ENCODE results near the gene NDUFS5. TPM values are rescaled to one million over a fixed set of nuclear protein-coding genes. Genes with fewer than 3 reads are reported as not detected.

NDUFS5 gene
- total RNA-seq, 1 experiment from 2014 or later: 367 TPM

DNA sequence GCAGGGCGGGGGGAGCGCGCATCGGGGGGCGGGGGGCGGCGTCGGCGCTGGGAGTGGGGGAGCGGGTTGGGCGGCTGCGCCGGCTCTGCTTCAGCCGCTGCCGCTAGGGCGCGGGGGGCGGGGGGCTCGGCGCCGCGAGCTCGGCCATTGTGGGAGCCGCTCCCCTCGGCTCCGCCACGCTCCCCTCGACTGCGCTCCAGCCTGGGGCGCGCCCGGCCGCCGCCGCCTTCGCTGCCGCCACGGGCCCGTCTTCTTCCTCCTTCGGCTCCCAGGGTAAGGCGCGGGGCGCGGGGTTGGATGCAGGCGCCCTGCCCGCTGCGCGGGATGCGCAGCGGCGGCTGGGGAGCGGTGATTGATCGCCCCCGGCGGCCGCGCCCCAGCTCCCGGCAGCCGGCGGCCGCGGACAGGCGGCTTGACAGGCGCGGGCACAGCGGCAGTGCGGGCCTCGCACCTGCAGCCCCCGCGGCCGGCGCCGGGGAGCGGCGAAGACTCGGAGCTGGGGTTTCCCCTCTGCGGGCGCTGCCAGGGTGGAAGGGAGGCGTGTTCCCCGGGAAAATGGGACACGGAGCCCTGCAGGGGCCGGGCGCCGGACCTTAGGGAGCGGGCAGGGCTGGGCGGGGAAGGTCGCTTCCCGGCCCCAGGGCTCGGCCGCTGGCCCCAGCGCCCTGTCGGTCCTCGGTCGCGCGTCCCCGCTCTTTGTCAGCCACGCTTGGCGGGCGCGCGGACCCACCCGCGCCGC is 55.3 kb downstream of the NDUFS5 start:
- H3K56ac ChIP-seq (ENCODE audit: insufficient read length, low read depth, low read length): no peak overlapping the region
- H3K23me2 ChIP-seq (ENCODE audit: insufficient read length, low read depth, low read length, poor library complexity, severe bottlenecking): peaks cover 4% of the 10 kb centered on the region
- no peak overlapping the region for H4K91ac ChIP-seq (ENCODE audit: insufficient read length, low read depth, low read length)
- Mint-ChIP-seq H3K4me3 (peak overlapping the region in 1 of 2 experiments; percentile 52; a peak in 3 of 5 replicates), H3K27me3 (ENCODE audit: low read depth) (peaks cover 58% of the 10 kb centered on the region), H3K36me3 (ENCODE audit: insufficient read depth in 1 of 3, low read depth in 3 of 3) (no peaks in the 10 kb centered on the region), H3K27ac (no peak overlapping the region), H3K9me3 (no peaks in the 10 kb centered on the region; a peak in 1 of 5 replicates), H3K4me1 (peaks cover 9 to 10% of the 10 kb centered on the region in 2 experiments)
- H2BK5ac ChIP-seq (ENCODE audit: insufficient read length, low read length): no peak overlapping the region
- H3K4me1 ChIP-seq (ENCODE audit: insufficient read depth, low read length): no peaks in the 10 kb centered on the region
- no peak overlapping the region for H2BK20ac ChIP-seq (ENCODE audit: low read depth, low read length, poor library complexity, severe bottlenecking)
- H3K9me3 ChIP-seq (ENCODE audit: control insufficient read depth, low read depth, low read length): no peaks in the 10 kb centered on the region
- no peak overlapping the region for H4K5ac ChIP-seq (ENCODE audit: insufficient read length, low read depth, low read length)
- no peak overlapping the region for H3K27ac ChIP-seq (ENCODE audit: insufficient read length, low read depth, low read length)
- H3T11ph ChIP-seq (ENCODE audit: low read length): no peak overlapping the region
- no peak overlapping the region for H4K8ac ChIP-seq (replicated peaks; ENCODE audit: insufficient read length, low read depth, low read length)
- peak overlapping the region; percentile 29 for H3K4me2 ChIP-seq (ENCODE audit: insufficient read depth, insufficient read length, low read length)
- no peaks in the 10 kb centered on the region for H4K20me1 ChIP-seq (ENCODE audit: control insufficient read depth, insufficient read depth, insufficient read length)
- H2BK15ac ChIP-seq (ENCODE audit: low read depth, low read length): no peak overlapping the region
- H3K14ac ChIP-seq (ENCODE audit: insufficient read depth, low read length): no peak overlapping the region
- H2AFZ ChIP-seq (ENCODE audit: low read length): no peak overlapping the region
- no peak overlapping the region for H3K4ac ChIP-seq (ENCODE audit: low read depth, low read length)
- H3K27me3 ChIP-seq (ENCODE audit: insufficient read depth, low read length): peaks cover 5% of the 10 kb centered on the region
- no peak; the same call in 2 of the 3 replicates for TF ChIP-seq CTCF (conservative IDR thresholded peaks at IDR 0.05)
- no peak overlapping the region for H3K23ac ChIP-seq (ENCODE audit: insufficient read length, low read depth, low read length)
- no peak overlapping the region for H2BK12ac ChIP-seq (ENCODE audit: insufficient read length, low read depth, low read length)
- no peak overlapping the region for H2BK120ac ChIP-seq (ENCODE audit: low read depth, low read length, poor library complexity, severe bottlenecking)
- H3K9ac ChIP-seq (ENCODE audit: extremely low read depth, insufficient read length, low read length): no peak overlapping the region
- H2AK5ac ChIP-seq (ENCODE audit: insufficient read length, low read length): no peak overlapping the region
- no peak overlapping the region for H3K18ac ChIP-seq (ENCODE audit: insufficient read length, low read depth, low read length)
- no CpG with 5 or more reads among the region's 105 CpGs for WGBS (ENCODE audit: extremely low coverage, insufficient read length, low lambda C conversion rate)
- H3K79me2 ChIP-seq (ENCODE audit: insufficient read depth, low read length): no peaks in the 10 kb centered on the region
- no peak for DNase-seq
- H3K79me1 ChIP-seq (ENCODE audit: insufficient read depth, low read depth, low read length, poor library complexity, severe bottlenecking): no peaks in the 10 kb centered on the region

Measured in H9 (cell line).